Keratinocyte (primary cell): ENCODE measurements around the gene SORT1.

Experiments
- EZH2 ChIP-seq: IDR thresholded peaks from one replicate; pipeline ENCODE4 v1.6.1; 2012; ENCODE audit warnings: inconsistent platforms, mild to moderate bottlenecking, low read length, moderate library complexity
- TF ChIP-seq, protein P1 (sequence below), 3 experiments: IDR thresholded peaks in 1 of 3; conservative IDR thresholded peaks in 1 of 3; optimal IDR thresholded peaks in 1 of 3; 2 replicates in 2 of 3; 3 replicates in 1 of 3; pipeline versions ENCODE3 to v1.5.1; 2011; ENCODE audit warnings: low read length in 3 of 3, mild to moderate bottlenecking in 3 of 3, moderate library complexity in 2 of 3, control low read depth in 1 of 3, inconsistent platforms in 1 of 3; ENCODE audit not compliant: insufficient read depth in 2 of 3; ENCODE audit errors: extremely low read depth in 1 of 3

DNA sequence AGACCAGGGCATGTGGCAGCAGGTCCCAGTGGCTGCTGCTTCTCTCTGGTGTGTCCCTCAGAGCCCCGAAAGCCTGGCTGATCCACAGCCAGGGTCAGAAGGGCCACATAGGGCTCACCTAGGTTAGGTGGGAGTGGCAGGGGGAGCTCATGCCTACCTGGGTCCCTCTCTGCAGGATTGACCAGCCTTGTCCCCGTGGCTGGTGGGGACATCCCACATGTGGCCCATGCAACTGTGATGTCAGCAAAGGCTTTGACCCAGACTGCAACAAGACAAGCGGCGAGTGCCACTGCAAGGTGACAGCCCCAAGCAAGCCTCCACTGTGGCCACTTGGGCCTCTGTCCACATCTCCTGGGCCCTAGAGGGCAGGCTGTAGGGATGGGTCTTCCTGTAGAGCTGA is 132.7 kb downstream of the SORT1 start:
- TF ChIP-seq, protein P1, sequence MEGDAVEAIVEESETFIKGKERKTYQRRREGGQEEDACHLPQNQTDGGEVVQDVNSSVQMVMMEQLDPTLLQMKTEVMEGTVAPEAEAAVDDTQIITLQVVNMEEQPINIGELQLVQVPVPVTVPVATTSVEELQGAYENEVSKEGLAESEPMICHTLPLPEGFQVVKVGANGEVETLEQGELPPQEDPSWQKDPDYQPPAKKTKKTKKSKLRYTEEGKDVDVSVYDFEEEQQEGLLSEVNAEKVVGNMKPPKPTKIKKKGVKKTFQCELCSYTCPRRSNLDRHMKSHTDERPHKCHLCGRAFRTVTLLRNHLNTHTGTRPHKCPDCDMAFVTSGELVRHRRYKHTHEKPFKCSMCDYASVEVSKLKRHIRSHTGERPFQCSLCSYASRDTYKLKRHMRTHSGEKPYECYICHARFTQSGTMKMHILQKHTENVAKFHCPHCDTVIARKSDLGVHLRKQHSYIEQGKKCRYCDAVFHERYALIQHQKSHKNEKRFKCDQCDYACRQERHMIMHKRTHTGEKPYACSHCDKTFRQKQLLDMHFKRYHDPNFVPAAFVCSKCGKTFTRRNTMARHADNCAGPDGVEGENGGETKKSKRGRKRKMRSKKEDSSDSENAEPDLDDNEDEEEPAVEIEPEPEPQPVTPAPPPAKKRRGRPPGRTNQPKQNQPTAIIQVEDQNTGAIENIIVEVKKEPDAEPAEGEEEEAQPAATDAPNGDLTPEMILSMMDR (optimal IDR thresholded peaks at IDR 0.05 in 1 of 3, IDR thresholded peaks at IDR 0.05 in 1 of 3, conservative IDR thresholded peaks at IDR 0.05 in 1 of 3; ENCODE audit: extremely low read depth in 1 of 3, insufficient read depth in 2 of 3, low read length in 3 of 3): no peak
- TF ChIP-seq EZH2: no peak
